Activated naive CD4-positive, alpha-beta T cell treated with anti-CD3 and anti-CD28 coated beads, Interleukin-2, amount 50 U/mL, for 72 hours (primary cell): ENCODE data around the gene ARHGEF10L. TPM values are rescaled to one million over a fixed set of nuclear protein-coding genes. Genes with fewer than 3 reads are reported as not detected.
"Not testable (repeated sequence)": the region's sequence is repeated elsewhere in the genome, so short reads cannot be mapped to it uniquely, and the experiment has no call there.

ENCODE experiments used
- ATAC-seq, 2 donors: fragments of 150-1000 bp; cut with Tn5 transposase; 2 replicates each; pipeline ENCODE4 v1.10.0; 2021; ENCODE audit warnings: mild to moderate bottlenecking in 2 of 2, moderate library complexity in 2 of 2
- DNase-seq, 2 donors: peaks; one replicate each; pipeline ENCODE4 v3.0.0; 2021 to 2022; ENCODE audit warnings: low spot score in 2 of 2
- H3K27ac Mint-ChIP-seq, 2 donors: one replicate each; pipeline ENCODE4 v1.8.0; 2022; ENCODE audit warnings: mild to moderate bottlenecking in 2 of 2, mixed read lengths in 2 of 2
- H3K36me3 Mint-ChIP-seq, 2 donors: one replicate each; pipeline ENCODE4 v1.8.0; 2022; ENCODE audit warnings: mixed read lengths in 2 of 2
- H3K9me3 Mint-ChIP-seq, 2 donors: one replicate each; pipeline ENCODE4 v1.8.0; 2022; ENCODE audit warnings: mixed read lengths in 2 of 2
- total RNA-seq, 2 donors: library from RNA; stranded (reverse); gene quantifications; one replicate each; pipeline ENCODE4 v1.2.3, GENCODE V29; 2022

The ARHGEF10L gene
- total RNA-seq, 2 donors from 2014 or later = not detected

GRCh38 chr1:17729248-17729647 is 189.8 kb downstream of the ARHGEF10L start:
- ATAC-seq (no peak), DNase-seq (no peak)
- no peaks in the 10 kb centered on the region for H3K36me3 Mint-ChIP-seq
- no peak overlapping the region for H3K27ac Mint-ChIP-seq
- H3K9me3 Mint-ChIP-seq = no peaks in the 10 kb centered on the region

GRCh38 chr1:17729909-17730308 is 190.4 kb downstream of the ARHGEF10L start:
- H3K27ac Mint-ChIP-seq = no peak overlapping the region
- H3K36me3 Mint-ChIP-seq = no peaks in the 10 kb centered on the region
- ATAC-seq = no peak
- H3K9me3 Mint-ChIP-seq = no peaks in the 10 kb centered on the region
- DNase-seq = no peak

GRCh38 chr1:17731460-17731859 is 192.0 kb downstream of the ARHGEF10L start:
- no peaks in the 10 kb centered on the region for H3K36me3 Mint-ChIP-seq
- no peak for ATAC-seq
- no peak overlapping the region for H3K27ac Mint-ChIP-seq
- DNase-seq = no peak
- H3K9me3 Mint-ChIP-seq = no peaks in the 10 kb centered on the region

GRCh38 chr1:17732475-17732874 is 193.0 kb downstream of the ARHGEF10L start:
- Mint-ChIP-seq H3K36me3 (no peaks in the 10 kb centered on the region), H3K9me3 (no peaks in the 10 kb centered on the region)

GRCh38 chr1:17733661-17734060 is 194.2 kb downstream of the ARHGEF10L start:
- H3K36me3 Mint-ChIP-seq = no peaks in the 10 kb centered on the region
- H3K27ac Mint-ChIP-seq = no peak overlapping the region
- no peaks in the 10 kb centered on the region for H3K9me3 Mint-ChIP-seq
- DNase-seq = no peak
- no peak for ATAC-seq

More at GRCh38 chr1:17732475-17732874, 193.0 kb downstream of the ARHGEF10L start:
- ATAC-seq (no peak), DNase-seq (no peak)
- H3K27ac Mint-ChIP-seq = no peak overlapping the region

- Mint-ChIP-seq H3K27ac (no peak overlapping the region), H3K36me3 (no peaks in the 10 kb centered on the region), H3K9me3 (no peaks in the 10 kb centered on the region)
- DNase-seq (no peak), ATAC-seq (no peak)
Observed at GRCh38 chr1:17734609-17735008, 195.1 kb downstream of the ARHGEF10L start.

- ATAC-seq (no peak), DNase-seq (no peak)
- H3K27ac Mint-ChIP-seq = peak overlapping the region in 1 of 2 donors; percentile 4
- H3K9me3 Mint-ChIP-seq = no peaks in the 10 kb centered on the region
- no peaks in the 10 kb centered on the region for H3K36me3 Mint-ChIP-seq
Observed at GRCh38 chr1:17735348-17735747, 195.8 kb downstream of the ARHGEF10L start.

GRCh38 chr1:17735793-17736192 is 196.3 kb downstream of the ARHGEF10L start:
- Mint-ChIP-seq H3K9me3 (no peaks in the 10 kb centered on the region), H3K36me3 (no peaks in the 10 kb centered on the region), H3K27ac (no peak overlapping the region)
- ATAC-seq (no peak), DNase-seq (no peak)

GRCh38 chr1:17736625-17737024 is 197.1 kb downstream of the ARHGEF10L start:
- ATAC-seq (no peak), DNase-seq (no peak)
- H3K36me3 Mint-ChIP-seq = no peaks in the 10 kb centered on the region
- H3K27ac Mint-ChIP-seq = no peak overlapping the region
- no peaks in the 10 kb centered on the region for H3K9me3 Mint-ChIP-seq

GRCh38 chr1:17739050-17739449 is 199.6 kb downstream of the ARHGEF10L start:
- H3K9me3 Mint-ChIP-seq = no peaks in the 10 kb centered on the region
- DNase-seq (no peak), ATAC-seq (no peak)
- H3K27ac Mint-ChIP-seq = no peak overlapping the region
- no peaks in the 10 kb centered on the region for H3K36me3 Mint-ChIP-seq

- H3K9me3 Mint-ChIP-seq = no peaks in the 10 kb centered on the region
- no peak overlapping the region for H3K27ac Mint-ChIP-seq
- no peak for DNase-seq
- no peaks in the 10 kb centered on the region for H3K36me3 Mint-ChIP-seq
- no peak for ATAC-seq
Observed at GRCh38 chr1:17741052-17741451, 201.6 kb downstream of the ARHGEF10L start.

GRCh38 chr1:17742583-17742982 is 203.1 kb downstream of the ARHGEF10L start:
- Mint-ChIP-seq H3K36me3 (no peaks in the 10 kb centered on the region), H3K27ac (no peak overlapping the region), H3K9me3 (no peaks in the 10 kb centered on the region)
- ATAC-seq (no peak), DNase-seq (no peak)

- H3K9me3 Mint-ChIP-seq = no peaks in the 10 kb centered on the region
- H3K27ac Mint-ChIP-seq = no peak overlapping the region
- H3K36me3 Mint-ChIP-seq = no peaks in the 10 kb centered on the region
- ATAC-seq (no peak), DNase-seq (no peak)
Observed at GRCh38 chr1:17743008-17743647, 203.6 kb downstream of the ARHGEF10L start.

GRCh38 chr1:17743925-17744324 is 204.4 kb downstream of the ARHGEF10L start:
- Mint-ChIP-seq H3K27ac (no peak overlapping the region), H3K9me3 (no peaks in the 10 kb centered on the region), H3K36me3 (no peaks in the 10 kb centered on the region)
- no peak for ATAC-seq
- DNase-seq = no peak

- no peak for DNase-seq
- H3K36me3 Mint-ChIP-seq = no peaks in the 10 kb centered on the region
- ATAC-seq = no peak
- H3K27ac Mint-ChIP-seq = no peak overlapping the region
- H3K9me3 Mint-ChIP-seq = no peaks in the 10 kb centered on the region
Observed at GRCh38 chr1:17744666-17745478, 205.4 kb downstream of the ARHGEF10L start.

- Mint-ChIP-seq H3K9me3 (no peaks in the 10 kb centered on the region), H3K27ac (no peak overlapping the region), H3K36me3 (no peaks in the 10 kb centered on the region)
- ATAC-seq (no peak), DNase-seq (no peak)
Observed at GRCh38 chr1:17745479-17745955, 206.0 kb downstream of the ARHGEF10L start.

GRCh38 chr1:17746281-17746680 is 206.8 kb downstream of the ARHGEF10L start:
- not testable (repeated sequence) for ATAC-seq, DNase-seq, H3K9me3 Mint-ChIP-seq, H3K36me3 Mint-ChIP-seq, H3K27ac Mint-ChIP-seq

- H3K9me3 Mint-ChIP-seq = no peaks in the 10 kb centered on the region
- no peak overlapping the region for H3K27ac Mint-ChIP-seq
- ATAC-seq (no peak), DNase-seq (no peak)
- no peaks in the 10 kb centered on the region for H3K36me3 Mint-ChIP-seq
Observed at GRCh38 chr1:17746920-17747319, 207.4 kb downstream of the ARHGEF10L start.
